Lower leg skin (tissue), 4 donors: ENCODE data around the gene NHERF2. TPM values are rescaled to one million over a fixed set of nuclear protein-coding genes. Genes with fewer than 3 reads are reported as not detected.

ENCODE experiments used
- DNase-seq, 2 donors: peaks; one replicate each; pipeline ENCODE4 v3.0.0-alpha.2; 2019; ENCODE audit warnings: low spot score in 2 of 2
- H3K4me3 ChIP-seq: fragments of 200-600 bp; sonication (generic); 2 replicates; pipeline ENCODE4 v1.5.1; 2017; ENCODE audit warnings: mild to moderate bottlenecking, low read depth; ENCODE audit not compliant: poor library complexity, severe bottlenecking
- CTCF ChIP-seq, 3 donors: fragments of 450-650 bp; IDR thresholded peaks; one replicate each; pipeline ENCODE4 v1.5.1; 2016; ENCODE audit warnings: antibody characterized with exemption in 3 of 3, mild to moderate bottlenecking in 3 of 3, moderate library complexity in 2 of 3
- POLR2A ChIP-seq, 2 donors: fragments of 450-650 bp; IDR thresholded peaks; one replicate each; pipeline ENCODE4 v1.6.1; 2016 to 2017; ENCODE audit warnings: antibody characterized with exemption in 2 of 2, mild to moderate bottlenecking in 1 of 2, moderate library complexity in 1 of 2
- WGBS, 2 donors: methylation state at CpG; one replicate each; pipeline ENCODE4 v1.1.5; 2018; 5-methylcytosine and 5-hydroxymethylcytosine counted together
- intact Hi-C: fragments of 100-400 bp; cut with DNase I; formaldehyde crosslinking; loops from one replicate; pipeline ENCODE4 v1.15.0; 2023; ENCODE audit warnings: low total_unique reads
- total RNA-seq, 4 donors: library from RNA; depleted of rRNA; stranded (reverse); fragments of >200 nt; gene quantifications; one replicate each; pipeline ENCODE4 v1.1.0, GENCODE V29; 2016

The NHERF2 gene
- total RNA-seq, 4 donors from 2014 or later: 11.9 to 30.6 (median 27.3) TPM

GRCh38 chr16:2071454-2072202 lies 44.9 kb downstream of the NHERF2 start:
- intact Hi-C loops: no loop called here
- 84 to 87% methylated on average over 32 to 34 of the region's 34 CpGs for WGBS, 2 donors
- TF ChIP-seq POLR2A (IDR thresholded peaks at IDR 0.05) (no peak), CTCF (IDR thresholded peaks at IDR 0.05) (no peak)
- no peak for DNase-seq
- no peak overlapping the region for H3K4me3 ChIP-seq

- intact Hi-C loops: no loop called here
- no peak for TF ChIP-seq CTCF (IDR thresholded peaks at IDR 0.05)
- 79 to 85% methylated on average over 7 to 8 of the region's 8 CpGs for whole genome bisulfite sequencing, 2 donors
- H3K4me3 ChIP-seq: no peak overlapping the region
- no peak for DNase-seq
Observed at GRCh38 chr16:2072926-2073325, 46.2 kb downstream of the NHERF2 start.

GRCh38 chr16:2074071-2074470 lies 47.4 kb downstream of the NHERF2 start:
- no peak for TF ChIP-seq POLR2A (IDR thresholded peaks at IDR 0.05)
- no peak for DNase-seq
- WGBS, 2 donors: 88 to 90% methylated on average over 8 to 20 of the region's 20 CpGs
- intact Hi-C loops: no loop called here
- no peak overlapping the region for H3K4me3 ChIP-seq

- H3K4me3 ChIP-seq: no peak overlapping the region
- 93 to 96% methylated on average over 24 of the region's 24 CpGs for WGBS, 2 donors
- intact Hi-C loops: no loop called here
- DNase-seq: no peak
- TF ChIP-seq POLR2A (IDR thresholded peaks at IDR 0.05): no peak
- no peak for TF ChIP-seq CTCF (IDR thresholded peaks at IDR 0.05)
Observed at GRCh38 chr16:2075631-2076030, 48.9 kb downstream of the NHERF2 start.

- H3K4me3 ChIP-seq: no peak overlapping the region
- intact Hi-C loops: no loop called here
- TF ChIP-seq POLR2A (IDR thresholded peaks at IDR 0.05) (no peak), CTCF (IDR thresholded peaks at IDR 0.05) (no peak)
- no peak for DNase-seq
- 93 to 94% methylated on average over 24 to 28 of the region's 28 CpGs for WGBS, 2 donors
Observed at GRCh38 chr16:2076072-2076865, 49.6 kb downstream of the NHERF2 start.

- TF ChIP-seq POLR2A (IDR thresholded peaks at IDR 0.05) (no peak), CTCF (IDR thresholded peaks at IDR 0.05) (no peak)
- DNase-seq: no peak
- 93 to 95% methylated on average over 17 of the region's 17 CpGs for WGBS, 2 donors
- no peak overlapping the region for H3K4me3 ChIP-seq
- intact Hi-C loops: no loop called here
Observed at GRCh38 chr16:2077016-2077415, 50.3 kb downstream of the NHERF2 start.
